HG02623 (cell line): ENCODE data around the gene TMEM131L.
A peak's percentile ranks its signal among the peaks of the same experiment; 100 is the strongest.
"Not testable (repeated sequence)": the region's sequence is repeated elsewhere in the genome, so short reads cannot be mapped to it uniquely, and the experiment has no call there.

ENCODE experiments used
- ATAC-seq: cut with Tn5 transposase; IDR thresholded peaks from one replicate; pipeline ENCODE4 v1.9.1; 2021; ENCODE audit warnings: moderate library complexity; ENCODE audit not compliant: unreplicated experiment

TMEM131L gene, protein sequence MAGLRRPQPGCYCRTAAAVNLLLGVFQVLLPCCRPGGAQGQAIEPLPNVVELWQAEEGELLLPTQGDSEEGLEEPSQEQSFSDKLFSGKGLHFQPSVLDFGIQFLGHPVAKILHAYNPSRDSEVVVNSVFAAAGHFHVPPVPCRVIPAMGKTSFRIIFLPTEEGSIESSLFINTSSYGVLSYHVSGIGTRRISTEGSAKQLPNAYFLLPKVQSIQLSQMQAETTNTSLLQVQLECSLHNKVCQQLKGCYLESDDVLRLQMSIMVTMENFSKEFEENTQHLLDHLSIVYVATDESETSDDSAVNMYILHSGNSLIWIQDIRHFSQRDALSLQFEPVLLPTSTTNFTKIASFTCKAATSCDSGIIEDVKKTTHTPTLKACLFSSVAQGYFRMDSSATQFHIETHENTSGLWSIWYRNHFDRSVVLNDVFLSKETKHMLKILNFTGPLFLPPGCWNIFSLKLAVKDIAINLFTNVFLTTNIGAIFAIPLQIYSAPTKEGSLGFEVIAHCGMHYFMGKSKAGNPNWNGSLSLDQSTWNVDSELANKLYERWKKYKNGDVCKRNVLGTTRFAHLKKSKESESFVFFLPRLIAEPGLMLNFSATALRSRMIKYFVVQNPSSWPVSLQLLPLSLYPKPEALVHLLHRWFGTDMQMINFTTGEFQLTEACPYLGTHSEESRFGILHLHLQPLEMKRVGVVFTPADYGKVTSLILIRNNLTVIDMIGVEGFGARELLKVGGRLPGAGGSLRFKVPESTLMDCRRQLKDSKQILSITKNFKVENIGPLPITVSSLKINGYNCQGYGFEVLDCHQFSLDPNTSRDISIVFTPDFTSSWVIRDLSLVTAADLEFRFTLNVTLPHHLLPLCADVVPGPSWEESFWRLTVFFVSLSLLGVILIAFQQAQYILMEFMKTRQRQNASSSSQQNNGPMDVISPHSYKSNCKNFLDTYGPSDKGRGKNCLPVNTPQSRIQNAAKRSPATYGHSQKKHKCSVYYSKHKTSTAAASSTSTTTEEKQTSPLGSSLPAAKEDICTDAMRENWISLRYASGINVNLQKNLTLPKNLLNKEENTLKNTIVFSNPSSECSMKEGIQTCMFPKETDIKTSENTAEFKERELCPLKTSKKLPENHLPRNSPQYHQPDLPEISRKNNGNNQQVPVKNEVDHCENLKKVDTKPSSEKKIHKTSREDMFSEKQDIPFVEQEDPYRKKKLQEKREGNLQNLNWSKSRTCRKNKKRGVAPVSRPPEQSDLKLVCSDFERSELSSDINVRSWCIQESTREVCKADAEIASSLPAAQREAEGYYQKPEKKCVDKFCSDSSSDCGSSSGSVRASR (N-terminal part only)

DNA sequence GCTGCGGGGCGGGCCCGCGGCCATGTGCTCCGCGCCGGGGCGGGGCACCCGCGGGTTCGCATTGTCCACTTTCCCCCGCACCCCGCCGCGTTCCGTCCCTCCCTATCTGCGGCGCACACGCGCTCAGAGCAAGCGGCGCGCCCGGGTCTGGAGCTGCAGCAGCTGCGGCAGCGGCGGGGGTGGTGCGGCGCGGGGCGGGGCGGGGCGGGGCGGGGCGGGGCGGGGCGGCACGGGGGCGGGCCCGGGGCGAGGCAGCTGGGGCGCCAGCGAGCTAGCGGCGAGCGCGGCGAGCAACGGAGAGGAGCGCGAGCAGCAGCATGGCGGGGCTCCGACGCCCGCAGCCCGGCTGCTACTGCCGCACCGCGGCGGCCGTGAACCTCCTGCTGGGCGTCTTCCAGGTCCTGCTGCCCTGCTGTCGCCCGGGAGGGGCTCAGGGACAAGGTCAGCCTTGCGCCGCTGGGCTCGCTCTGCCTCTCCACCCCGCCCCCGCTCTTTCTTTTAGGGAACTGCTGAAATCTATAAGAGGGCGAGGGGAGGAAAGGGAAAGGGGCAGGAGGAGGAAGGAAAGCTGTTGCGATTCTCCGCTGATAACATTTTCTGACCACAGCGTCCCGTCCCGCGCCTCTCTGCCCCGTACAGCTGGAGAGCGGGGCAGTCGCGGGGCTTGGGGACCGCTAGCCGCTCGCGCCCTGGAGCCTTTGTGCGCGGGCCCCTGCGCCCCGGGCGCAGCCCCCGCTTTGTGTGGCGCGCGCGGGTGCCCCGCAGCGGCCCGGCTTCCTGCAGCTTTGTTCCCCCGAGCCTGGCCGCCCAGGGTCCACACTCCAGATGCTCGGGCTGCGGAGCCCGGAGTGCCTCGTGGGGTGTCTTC is at the start of gene TMEM131L:
Gene TMEM131L, plus strand, starts transcription at position 280 of the 868 bp plus-strand sequence. Its CDS starts 38 bp downstream, at position 318.
- ATAC-seq = peak; percentile 40

DNA sequence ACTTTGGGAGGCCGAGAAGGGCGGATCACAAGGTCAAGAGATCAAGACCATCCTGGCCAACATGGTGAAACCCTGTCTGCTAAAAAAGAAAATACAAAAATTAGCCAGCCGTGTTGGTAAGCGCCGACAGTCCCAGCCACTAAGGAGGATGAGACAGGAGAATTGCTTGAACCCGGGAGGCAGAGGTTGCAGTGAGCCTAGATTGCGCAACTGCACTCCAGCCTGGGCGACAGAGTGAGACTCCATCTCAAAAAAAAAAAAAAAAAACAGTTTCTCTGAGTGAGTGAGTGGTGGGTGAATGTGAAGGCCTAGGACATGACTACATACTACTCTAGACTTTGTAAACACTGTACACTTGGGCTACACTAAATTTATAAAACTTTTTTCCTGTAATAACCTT is 49.7 kb upstream of the TMEM131L start:
- not testable (repeated sequence) for ATAC-seq

DNA sequence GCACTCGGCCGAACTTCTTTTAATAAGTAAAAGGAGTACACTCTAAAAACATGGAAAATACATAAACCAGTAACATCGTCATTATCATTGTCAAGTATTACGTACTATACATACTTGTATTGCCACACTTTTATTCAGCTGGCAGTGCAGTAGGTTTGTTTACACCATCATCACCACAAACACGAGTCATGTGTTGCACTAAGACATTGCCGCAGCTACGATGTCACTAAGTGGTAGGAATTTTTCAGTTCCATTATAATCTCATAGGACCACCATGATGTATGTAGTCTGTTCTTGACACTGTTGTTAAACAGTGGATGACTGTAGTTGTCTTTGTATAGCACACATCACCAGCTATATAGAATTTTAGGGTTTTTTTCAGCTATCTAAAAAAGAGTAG is 48.0 kb upstream of the TMEM131L start:
- ATAC-seq = no peak

DNA sequence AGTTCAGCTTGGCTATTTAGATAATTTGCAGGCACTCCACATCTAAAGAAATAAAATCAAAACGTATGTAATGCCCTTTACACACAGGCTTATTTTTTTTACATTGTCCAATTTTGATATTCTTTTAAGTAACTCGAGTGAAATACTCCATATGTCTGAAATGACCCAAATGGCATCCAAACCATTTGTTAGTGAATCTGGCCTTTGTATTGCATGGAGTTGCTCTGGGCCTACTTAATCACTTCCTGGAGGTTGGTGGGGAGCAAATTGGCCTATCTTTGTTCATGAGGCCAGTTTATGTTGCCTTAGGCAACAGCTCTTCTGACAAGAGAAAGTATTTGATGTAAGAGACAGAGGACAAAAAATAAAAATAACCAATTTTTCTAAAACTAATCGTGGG is 47.6 kb upstream of the TMEM131L start:
- no peak for ATAC-seq

DNA sequence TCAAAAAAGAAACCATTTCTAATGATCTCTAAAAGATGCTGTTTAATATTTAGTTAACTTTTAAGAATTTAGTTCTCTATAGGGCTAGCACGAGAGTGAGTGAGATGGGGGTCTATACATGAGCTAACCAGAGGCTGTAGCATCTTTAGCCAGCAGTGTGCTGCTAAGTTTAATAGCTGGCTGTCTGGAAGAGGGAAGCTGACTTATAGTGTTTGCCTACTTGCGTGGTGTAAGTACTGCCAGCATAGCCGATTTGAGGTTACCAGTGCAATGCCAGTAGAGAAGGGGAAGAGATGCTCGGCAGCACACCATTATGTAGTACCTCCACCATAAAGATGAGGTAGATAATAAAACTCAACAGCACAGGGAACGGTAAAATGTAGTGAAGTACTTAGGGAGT is 47.1 kb upstream of the TMEM131L start:
- ATAC-seq = no peak

DNA sequence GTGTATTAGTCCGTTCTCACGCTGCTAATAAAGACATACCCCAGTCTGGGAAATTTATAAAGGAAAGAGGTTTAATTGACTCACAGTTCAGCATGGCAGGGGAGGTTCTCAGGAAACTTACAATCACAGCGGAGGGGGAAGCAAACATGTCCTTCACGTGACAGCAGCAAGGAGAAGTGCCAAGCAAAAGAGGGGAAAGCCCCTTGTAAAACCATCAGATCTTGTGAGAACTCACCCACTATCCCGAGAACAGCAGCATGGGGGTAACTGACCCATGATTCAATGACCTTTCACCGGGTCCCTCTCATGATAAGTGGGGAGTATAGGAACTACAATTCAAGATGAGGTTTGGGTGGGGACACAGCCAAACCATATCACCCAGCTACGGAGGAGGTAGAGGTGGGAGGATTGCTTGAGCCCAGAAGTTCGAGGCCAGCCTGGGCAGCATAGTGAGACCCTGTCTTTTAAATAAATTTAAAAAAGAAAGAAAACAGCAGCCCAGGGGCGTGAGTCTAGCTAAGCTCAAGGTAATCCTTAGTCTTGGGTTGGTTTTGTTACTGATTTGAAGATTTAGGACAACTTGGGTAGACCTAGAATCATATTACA is 46.4 kb upstream of the TMEM131L start:
- ATAC-seq = no peak

DNA sequence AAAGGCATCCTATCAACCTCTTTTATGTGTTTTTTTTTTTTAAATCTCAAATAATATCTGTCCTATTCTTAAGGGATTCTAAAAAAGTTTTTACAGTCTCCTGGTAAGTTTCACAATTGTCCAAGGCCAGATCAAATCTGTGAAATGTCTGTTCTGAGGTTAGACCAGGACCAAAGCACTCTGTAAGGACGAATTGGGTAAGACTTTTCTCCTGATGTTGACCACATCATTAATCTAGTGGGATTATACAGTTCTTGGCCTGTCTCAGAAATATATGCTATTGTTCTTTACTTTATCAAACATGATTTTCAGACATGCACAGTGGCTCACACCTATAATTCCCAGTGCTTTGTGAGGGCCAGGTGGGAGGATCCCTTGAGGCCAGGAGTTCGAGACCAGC is 45.8 kb upstream of the TMEM131L start:
- no peak for ATAC-seq

DNA sequence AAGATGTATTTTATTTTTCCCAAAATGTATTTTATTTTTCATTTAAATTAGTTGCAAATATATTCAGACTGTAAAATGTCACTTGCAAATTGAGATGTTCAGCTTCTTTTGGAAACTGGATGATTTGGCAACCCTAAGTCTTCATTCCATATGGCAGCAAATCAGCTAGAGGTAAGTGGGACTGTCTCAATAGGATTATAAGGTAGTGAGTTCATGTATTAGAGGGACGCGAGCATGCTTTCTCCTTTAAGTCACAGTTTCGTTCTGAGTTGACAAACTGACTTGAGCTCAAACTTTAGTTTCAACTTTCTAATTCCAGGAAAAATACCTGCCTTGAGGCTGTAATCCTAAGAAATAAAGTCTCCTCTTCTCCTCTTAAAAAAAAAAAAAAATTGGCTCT is 44.2 kb upstream of the TMEM131L start:
- no peak for ATAC-seq

DNA sequence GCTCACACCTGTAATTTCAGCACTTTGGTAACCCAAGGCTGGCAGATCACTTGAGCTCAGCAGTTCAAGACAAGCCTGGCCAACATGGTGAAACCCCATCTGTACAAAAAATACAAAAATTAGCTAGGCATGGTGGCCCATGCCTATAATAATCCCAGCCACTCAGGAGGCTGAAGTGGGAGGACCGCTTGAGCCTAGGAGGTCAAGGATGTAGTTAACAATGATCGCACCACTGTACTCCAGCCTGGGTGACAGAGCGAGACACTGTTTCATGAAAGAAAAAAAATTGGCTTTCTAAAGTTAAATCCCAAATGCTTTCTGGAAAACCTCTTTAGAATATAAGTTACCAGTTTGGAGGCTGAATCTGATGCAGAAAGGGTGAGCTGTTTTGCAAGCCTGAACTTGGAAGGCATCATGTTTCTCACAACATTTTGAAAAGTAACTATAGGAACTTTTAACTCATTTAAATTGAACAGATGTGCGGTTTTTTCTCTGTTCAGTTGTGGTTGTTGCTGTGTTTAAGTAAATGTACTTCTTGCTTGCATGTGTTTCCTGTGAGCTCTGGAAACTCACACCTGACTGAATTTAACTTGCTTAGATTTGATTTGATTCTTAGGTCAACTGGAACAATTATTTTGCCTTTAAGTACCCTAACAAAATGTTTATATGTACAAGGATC is 39.8 kb upstream of the TMEM131L start:
- peak; percentile 49 for ATAC-seq

DNA sequence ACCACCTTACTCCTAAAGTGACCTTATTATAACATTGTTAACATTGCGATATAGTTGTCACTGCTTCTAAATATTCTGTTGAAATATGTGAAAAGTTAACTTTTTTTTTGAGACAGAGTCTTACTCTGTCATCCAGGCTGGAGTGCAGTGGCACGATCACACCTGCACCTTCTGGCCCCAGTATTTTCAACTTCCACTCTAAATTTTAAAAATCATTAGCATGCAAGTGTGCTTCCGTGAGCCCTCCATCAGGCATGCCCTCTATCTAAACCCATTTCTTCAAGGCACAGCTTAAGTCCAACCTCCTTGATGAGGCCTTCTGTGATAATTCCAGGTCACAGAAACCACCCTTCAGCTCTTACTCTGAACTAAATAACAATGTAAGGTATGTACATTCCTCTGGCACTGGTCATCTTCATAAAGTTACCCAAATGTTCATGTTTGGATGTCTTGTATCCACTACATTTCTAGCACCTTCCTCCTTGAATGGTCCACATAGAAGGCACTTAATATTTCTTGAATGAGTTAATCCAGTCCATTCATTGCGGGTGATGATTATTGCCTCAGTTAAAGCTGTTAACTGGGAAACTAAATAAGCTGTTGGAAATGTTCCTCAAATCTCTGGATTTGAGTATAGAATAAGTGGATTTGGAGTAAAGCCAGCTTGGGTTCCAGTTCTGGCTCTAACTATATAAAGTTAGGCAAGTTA is 38.6 kb upstream of the TMEM131L start:
- ATAC-seq = no peak

DNA sequence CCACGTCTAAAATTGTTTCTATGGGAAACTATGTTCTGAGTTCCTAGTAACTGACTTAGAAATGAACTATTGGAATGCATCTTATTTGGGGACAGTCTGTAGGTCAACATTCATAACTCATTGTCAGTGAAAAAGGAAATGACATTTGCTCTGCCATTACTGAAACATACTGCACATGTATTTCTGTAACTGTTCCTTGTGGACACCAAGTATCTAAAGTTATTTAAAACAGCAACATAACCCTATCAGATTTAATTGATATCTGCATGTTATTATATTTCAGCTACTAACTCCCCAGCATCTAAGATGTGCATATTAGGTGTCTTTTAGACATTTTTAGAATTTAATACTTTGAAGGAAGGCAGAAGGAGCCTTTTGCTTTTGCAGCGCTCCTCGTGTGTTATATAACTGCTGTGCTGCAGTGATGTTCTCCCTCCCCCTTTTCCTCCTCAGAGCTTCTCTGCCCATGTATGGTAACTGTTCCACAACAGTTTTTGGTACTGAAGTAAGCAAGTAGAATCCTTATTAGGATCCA is 37.2 kb upstream of the TMEM131L start:
- ATAC-seq = no peak

DNA sequence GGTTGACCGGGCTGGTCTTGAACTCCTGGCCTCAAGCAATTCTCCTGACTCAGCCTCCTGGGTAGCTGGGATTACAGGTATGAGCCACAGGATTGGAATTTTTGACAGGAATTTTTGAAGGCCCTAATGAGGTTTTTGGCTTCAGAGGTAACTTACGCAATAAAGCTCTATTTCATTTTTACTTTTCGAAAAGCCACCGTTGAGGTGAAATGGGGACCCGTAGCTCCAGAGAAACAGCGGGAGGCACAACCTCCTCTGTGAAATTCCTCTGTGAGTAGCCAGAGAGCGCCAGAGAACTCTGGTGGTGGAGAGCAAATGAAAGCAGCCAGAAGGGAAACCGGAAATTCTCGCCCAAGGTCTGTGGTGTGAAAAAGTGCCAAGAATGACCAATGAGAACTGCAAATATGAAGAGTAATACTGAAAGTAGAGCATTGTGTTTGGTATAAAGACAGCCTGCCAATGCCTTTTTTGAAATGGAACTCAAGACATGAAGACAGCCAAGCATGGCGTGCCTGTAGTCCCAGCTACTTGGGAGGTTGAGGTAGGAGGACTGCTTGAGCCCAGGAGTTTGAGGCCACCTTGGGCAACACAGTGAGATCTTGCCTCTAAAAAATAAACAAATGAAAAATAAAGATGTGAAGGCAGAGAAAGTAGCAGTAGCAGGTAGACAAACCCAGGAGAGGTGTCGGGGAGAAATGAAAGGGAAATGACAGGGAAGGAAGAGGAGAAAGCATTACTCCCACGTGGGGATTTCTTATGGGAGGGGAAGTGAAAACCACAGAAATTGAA is 33.0 kb upstream of the TMEM131L start:
- peak; percentile 95 for ATAC-seq

DNA sequence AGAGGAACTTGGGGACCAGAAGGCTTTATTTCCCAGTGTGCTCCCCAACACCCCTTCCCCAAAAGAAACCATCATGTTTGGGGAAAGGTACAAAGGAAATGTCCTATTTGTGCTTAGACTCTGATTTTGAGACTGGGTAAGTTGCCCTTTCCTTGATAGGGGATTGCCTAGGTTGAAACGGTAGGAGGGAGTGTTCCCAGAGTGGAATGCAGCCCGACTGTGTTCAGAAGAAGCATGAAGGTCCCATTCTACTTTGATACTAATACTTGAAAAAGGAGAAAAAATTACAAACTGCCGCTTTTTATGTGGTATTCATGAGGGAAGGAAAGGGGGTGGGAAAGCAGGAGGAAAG is 32.4 kb upstream of the TMEM131L start:
- no peak for ATAC-seq

DNA sequence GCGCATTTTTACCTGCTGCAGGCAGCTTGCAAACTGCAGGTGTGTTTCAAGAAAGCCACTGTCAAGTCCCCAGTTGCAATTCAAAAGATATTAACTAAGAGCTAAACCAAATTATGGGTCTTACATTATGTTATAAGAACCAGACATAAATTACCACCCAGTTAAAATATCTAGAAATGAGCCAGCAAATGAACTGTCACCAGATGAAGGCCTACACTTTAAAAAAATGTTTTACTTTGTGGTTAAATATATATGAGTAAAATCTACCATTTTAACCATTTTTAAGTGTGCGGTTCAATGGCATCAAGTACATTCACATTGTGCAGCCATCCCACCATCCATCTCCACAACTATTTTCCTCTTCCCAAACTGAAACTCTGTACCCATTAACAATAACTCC is 32.0 kb upstream of the TMEM131L start:
- no peak for ATAC-seq

DNA sequence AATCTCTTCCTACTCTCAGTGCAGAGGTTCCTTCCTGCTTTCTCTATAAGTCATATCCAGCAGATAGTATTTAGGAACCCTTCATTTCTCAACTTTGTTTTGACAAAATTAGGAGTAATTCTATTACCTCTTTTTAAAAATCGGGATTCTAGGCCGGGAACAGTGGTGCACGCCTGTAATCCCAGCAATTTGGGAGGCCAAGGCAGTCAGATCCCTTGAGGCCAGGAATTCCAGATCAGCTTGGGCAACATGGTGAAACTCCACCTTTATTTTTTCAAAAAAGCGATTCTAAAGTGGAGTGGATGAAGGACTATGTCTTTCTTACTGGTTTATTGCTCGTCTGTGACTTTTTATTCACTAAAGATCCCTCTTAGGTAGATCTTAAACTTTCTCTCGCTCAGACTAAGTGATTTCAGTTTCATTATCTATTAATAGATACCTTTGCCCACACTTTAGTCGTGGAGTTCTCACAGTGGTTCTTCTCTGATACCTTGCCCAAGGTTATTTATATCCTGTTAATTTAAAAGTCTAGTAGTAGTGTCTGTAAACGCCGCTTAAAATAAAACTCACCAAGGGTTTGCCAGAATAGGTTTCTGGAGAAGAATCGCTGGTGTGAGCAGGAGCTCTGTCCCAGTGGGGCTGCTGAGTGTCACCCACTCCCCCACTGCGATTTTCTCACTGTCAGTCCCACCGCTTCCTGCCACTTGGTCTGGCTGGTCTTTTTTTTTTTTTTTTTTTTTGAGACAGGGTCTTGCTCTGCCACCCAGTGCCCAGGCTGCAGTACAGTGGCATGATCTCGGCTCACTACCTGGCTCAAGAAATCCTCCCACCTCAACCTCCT is 27.0 kb upstream of the TMEM131L start:
- ATAC-seq = peak; percentile 71

DNA sequence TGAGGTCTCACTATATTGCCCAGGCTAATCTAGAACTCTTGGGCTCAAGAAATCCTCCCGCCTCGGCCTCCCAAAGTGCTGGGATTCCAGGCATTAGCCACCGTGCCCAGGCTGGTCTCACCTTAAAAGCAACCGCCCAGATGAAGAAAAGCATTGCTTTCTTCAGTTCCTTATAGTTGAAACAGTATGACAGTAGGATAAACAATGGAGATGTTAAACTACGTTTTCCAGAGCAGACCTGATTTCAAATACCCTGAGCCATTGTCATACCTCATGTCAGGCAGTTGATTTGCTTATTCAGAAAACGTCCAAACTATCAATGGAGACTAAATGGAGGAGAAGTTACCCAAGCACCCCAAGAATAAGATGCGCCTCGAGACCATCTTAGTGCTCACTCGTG is 26.3 kb upstream of the TMEM131L start:
- ATAC-seq = no peak

DNA sequence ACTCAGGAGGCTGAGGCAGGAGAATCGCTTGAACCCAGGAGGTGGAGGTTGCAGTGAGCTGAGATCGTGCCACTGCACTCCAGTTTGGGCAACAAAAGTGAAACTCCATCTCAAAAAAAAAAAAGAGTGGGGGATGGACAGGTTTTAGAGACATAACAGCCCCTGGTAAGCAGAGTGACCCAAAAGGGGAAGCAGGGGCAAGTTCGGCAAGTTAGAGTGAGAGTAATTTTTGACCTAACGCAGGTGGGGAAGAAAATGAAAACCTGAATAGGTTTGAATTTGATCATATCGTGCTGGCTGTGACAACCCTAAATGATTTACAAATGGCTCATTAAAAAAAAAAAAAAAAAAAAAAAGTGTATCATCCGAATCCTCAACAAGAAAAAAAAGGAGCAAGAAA is 25.7 kb upstream of the TMEM131L start:
- ATAC-seq = no peak
